GM10266 (cell line): Measurements from ENCODE around the gene DYRK2.
A peak's percentile ranks its signal among the peaks of the same experiment; 100 is the strongest.

Source experiments
- DNase-seq: peaks from one replicate; pipeline ENCODE4 v3.0.0; 2012; ENCODE audit errors: extremely low spot score
- CTCF ChIP-seq: IDR thresholded peaks from 2 replicates; pipeline ENCODE4 v1.5.1; 2012; ENCODE audit warnings: mild to moderate bottlenecking, low read depth; ENCODE audit not compliant: control insufficient read depth, insufficient read depth; ENCODE audit errors: missing control alignments

Gene DYRK2

GRCh38 chr12:67649570-67650387 lies 1.2 kb downstream of the DYRK2 start:
- TF ChIP-seq CTCF = no peak
- DNase-seq = peak; percentile 66

- no peak for TF ChIP-seq CTCF
- DNase-seq = peak; percentile 53
Observed at GRCh38 chr12:67650388-67651131, 2.0 kb downstream of the DYRK2 start.

GRCh38 chr12:67651132-67651695 lies 2.7 kb downstream of the DYRK2 start:
- DNase-seq = peak; percentile 56
- no peak for TF ChIP-seq CTCF

GRCh38 chr12:67655829-67656228 lies 7.3 kb downstream of the DYRK2 start:
- TF ChIP-seq CTCF = no peak
- DNase-seq = no peak

GRCh38 chr12:67656251-67656650 lies 7.7 kb downstream of the DYRK2 start:
- no peak for TF ChIP-seq CTCF
- DNase-seq = no peak

- no peak for TF ChIP-seq CTCF
- DNase-seq = no peak
Observed at GRCh38 chr12:67658486-67658885, 9.9 kb downstream of the DYRK2 start.
